MCF 10A (cell line): ENCODE data around the gene VPS13C. TPM values are rescaled to one million over a fixed set of nuclear protein-coding genes. Genes with fewer than 3 reads are reported as not detected.

Source experiments
- Bru-seq: library from RNA; stranded (reverse); fragments of 400-500 nt; gene quantifications from one replicate; lab custom pipeline; 2021; lab: Mats Ljungman, UMichigan
- BruChase-seq, 2 experiments: library from RNA; stranded (reverse); fragments of 400-500 nt; gene quantifications; one replicate each; lab custom pipeline; 2021; lab: Mats Ljungman, UMichigan
- BruUV-seq: library from RNA; stranded (reverse); fragments of 400-500 nt; replicated peaks from 2 replicates; lab custom pipeline; 2021; lab: Mats Ljungman, UMichigan
- CTCF ChIA-PET: fragments of 300-600 bp; sonication (Branson Sonifier 250); formaldehyde crosslinking; extraction: SDS; loops from one replicate; lab custom pipeline; 2021; ENCODE audit warnings: antibody characterized with exemption, inconsistent platforms; lab: Yijun Ruan, JAX
- POLR2A ChIA-PET: fragments of 300-600, 350-650 bp; sonication (Branson Sonifier 250); formaldehyde crosslinking; extraction: SDS; loops from one replicate; lab custom pipeline; 2020; ENCODE audit warnings: antibody characterized with exemption, inconsistent platforms; lab: Yijun Ruan, JAX
- DNase-seq: peaks from one replicate; pipeline ENCODE4 v3.0.0-alpha.2; 2018; ENCODE audit not compliant: unreplicated experiment
- H3K27ac Mint-ChIP-seq: one replicate; pipeline ENCODE4 v1.8.0; 2022; ENCODE audit warnings: mild to moderate bottlenecking, low read depth, mixed read lengths; ENCODE audit not compliant: unreplicated experiment
- H3K27me3 Mint-ChIP-seq: one replicate; pipeline ENCODE4 v1.8.0; 2022; ENCODE audit warnings: mixed read lengths; ENCODE audit not compliant: insufficient read depth, unreplicated experiment
- H3K36me3 Mint-ChIP-seq: one replicate; pipeline ENCODE4 v1.8.0; 2022; ENCODE audit warnings: mild to moderate bottlenecking, moderate library complexity, mixed read lengths; ENCODE audit not compliant: insufficient read depth, unreplicated experiment
- H3K4me1 Mint-ChIP-seq: one replicate; pipeline ENCODE4 v1.8.0; 2022; ENCODE audit warnings: mixed read lengths; ENCODE audit not compliant: insufficient read depth, unreplicated experiment
- H3K4me3 Mint-ChIP-seq: one replicate; pipeline ENCODE4 v1.8.0; 2022; ENCODE audit warnings: mild to moderate bottlenecking, moderate library complexity, mixed read lengths; ENCODE audit not compliant: unreplicated experiment
- H3K9me3 Mint-ChIP-seq: one replicate; pipeline ENCODE4 v1.8.0; 2022; ENCODE audit warnings: mixed read lengths; ENCODE audit not compliant: unreplicated experiment
- intact Hi-C: fragments of 100-400 bp; cut with micrococcal nuclease; formaldehyde crosslinking; loops from 2 replicates; pipeline ENCODE4 v1.14.1; 2022
- long read RNA-seq: library from polyadenylated mRNA; stranded (forward); transcript quantifications from one replicate; pipeline ENCODE4 v2.0.0, GENCODE V29; 2022
- total RNA-seq: library from RNA; stranded (reverse); gene quantifications from 2 replicates; pipeline ENCODE4 v1.2.3, GENCODE V29; 2022
- TF ChIP-seq, protein P1 (sequence below): fragments of 200-600 bp; IDR thresholded peaks from one replicate; pipeline ENCODE4 v1.8.0; 2022; ENCODE audit warnings: antibody characterized with exemption, mild to moderate bottlenecking; ENCODE audit not compliant: unreplicated experiment

Gene VPS13C, protein sequence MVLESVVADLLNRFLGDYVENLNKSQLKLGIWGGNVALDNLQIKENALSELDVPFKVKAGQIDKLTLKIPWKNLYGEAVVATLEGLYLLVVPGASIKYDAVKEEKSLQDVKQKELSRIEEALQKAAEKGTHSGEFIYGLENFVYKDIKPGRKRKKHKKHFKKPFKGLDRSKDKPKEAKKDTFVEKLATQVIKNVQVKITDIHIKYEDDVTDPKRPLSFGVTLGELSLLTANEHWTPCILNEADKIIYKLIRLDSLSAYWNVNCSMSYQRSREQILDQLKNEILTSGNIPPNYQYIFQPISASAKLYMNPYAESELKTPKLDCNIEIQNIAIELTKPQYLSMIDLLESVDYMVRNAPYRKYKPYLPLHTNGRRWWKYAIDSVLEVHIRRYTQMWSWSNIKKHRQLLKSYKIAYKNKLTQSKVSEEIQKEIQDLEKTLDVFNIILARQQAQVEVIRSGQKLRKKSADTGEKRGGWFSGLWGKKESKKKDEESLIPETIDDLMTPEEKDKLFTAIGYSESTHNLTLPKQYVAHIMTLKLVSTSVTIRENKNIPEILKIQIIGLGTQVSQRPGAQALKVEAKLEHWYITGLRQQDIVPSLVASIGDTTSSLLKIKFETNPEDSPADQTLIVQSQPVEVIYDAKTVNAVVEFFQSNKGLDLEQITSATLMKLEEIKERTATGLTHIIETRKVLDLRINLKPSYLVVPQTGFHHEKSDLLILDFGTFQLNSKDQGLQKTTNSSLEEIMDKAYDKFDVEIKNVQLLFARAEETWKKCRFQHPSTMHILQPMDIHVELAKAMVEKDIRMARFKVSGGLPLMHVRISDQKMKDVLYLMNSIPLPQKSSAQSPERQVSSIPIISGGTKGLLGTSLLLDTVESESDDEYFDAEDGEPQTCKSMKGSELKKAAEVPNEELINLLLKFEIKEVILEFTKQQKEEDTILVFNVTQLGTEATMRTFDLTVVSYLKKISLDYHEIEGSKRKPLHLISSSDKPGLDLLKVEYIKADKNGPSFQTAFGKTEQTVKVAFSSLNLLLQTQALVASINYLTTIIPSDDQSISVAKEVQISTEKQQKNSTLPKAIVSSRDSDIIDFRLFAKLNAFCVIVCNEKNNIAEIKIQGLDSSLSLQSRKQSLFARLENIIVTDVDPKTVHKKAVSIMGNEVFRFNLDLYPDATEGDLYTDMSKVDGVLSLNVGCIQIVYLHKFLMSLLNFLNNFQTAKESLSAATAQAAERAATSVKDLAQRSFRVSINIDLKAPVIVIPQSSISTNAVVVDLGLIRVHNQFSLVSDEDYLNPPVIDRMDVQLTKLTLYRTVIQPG (N-terminal part only)
- total RNA-seq (47.4 and 58.7 TPM in 2 replicates), Bru-seq, nascent RNA (percentile 87 among the genes with signal in this experiment), BruChase-seq, experiment 1, labeled RNA remaining after a 6-hour chase (percentile 87 among the genes with signal in this experiment), BruChase-seq, experiment 2, labeled RNA remaining after a 2-hour chase (percentile 90 among the genes with signal in this experiment)
- long read RNA-seq, partial matches to known transcripts, result 3 of 5 reads
- long read RNA-seq, other reads (novel, unspliced or antisense), result 1 of 5 reads

GRCh38 chr15:62060113-62060895 is at the start of gene VPS13C:
Gene VPS13C (minus strand): TSS chr15:62060447. CDS start chr15:62060374, 73 bp downstream.
- intact Hi-C loops, result loop anchor here (5.0 kb wide), 1 partner anchor 77 kb away; no protein-coding TSS in a partner anchor
- DNase-seq, result peak; percentile 90
- ChIA-PET CTCF (interaction anchor here (0.5 to 2.7 kb wide), 18 partner anchors 9 to 1340 kb away, joined by 3 to 19 read pairs (median 3); no protein-coding TSS in a partner anchor), POLR2A (interaction anchor here (0.6 to 2.6 kb wide), 25 partner anchors 8 to 248 kb away, joined by 3 to 20 read pairs (median 4); no protein-coding TSS in a partner anchor)
- BruUV-seq, result no TSS peak
- peak within 1 kb of the TSS; percentile 86 for H3K27ac Mint-ChIP-seq
- no peaks in the 10 kb centered on the region for H3K9me3 Mint-ChIP-seq
- H3K27me3 Mint-ChIP-seq, result no peaks in the 10 kb centered on the region
- TF ChIP-seq, protein P1, sequence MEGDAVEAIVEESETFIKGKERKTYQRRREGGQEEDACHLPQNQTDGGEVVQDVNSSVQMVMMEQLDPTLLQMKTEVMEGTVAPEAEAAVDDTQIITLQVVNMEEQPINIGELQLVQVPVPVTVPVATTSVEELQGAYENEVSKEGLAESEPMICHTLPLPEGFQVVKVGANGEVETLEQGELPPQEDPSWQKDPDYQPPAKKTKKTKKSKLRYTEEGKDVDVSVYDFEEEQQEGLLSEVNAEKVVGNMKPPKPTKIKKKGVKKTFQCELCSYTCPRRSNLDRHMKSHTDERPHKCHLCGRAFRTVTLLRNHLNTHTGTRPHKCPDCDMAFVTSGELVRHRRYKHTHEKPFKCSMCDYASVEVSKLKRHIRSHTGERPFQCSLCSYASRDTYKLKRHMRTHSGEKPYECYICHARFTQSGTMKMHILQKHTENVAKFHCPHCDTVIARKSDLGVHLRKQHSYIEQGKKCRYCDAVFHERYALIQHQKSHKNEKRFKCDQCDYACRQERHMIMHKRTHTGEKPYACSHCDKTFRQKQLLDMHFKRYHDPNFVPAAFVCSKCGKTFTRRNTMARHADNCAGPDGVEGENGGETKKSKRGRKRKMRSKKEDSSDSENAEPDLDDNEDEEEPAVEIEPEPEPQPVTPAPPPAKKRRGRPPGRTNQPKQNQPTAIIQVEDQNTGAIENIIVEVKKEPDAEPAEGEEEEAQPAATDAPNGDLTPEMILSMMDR, result peak; percentile 69
- peaks cover 28% of the 10 kb centered on the region for H3K4me1 Mint-ChIP-seq
- H3K4me3 Mint-ChIP-seq, result peak within 1 kb of the TSS; percentile 88
- H3K36me3 Mint-ChIP-seq, result no peaks in the 10 kb centered on the region

GRCh38 chr15:62109437-62109836 is 49.2 kb upstream of the VPS13C start:
- Mint-ChIP-seq H3K9me3 (no peaks in the 10 kb centered on the region), H3K36me3 (peaks cover 3% of the 10 kb centered on the region), H3K27ac (peak overlapping the region; percentile 59), H3K4me1 (peaks cover 49% of the 10 kb centered on the region), H3K27me3 (no peaks in the 10 kb centered on the region), H3K4me3 (no peak overlapping the region)
- TF ChIP-seq, protein P1, result no peak
- POLR2A ChIA-PET, result interaction anchor here (0.7 to 2.0 kb wide), 7 partner anchors 9 to 1311 kb away, joined by 3 to 7 read pairs (median 4); partner anchors contain the start of gene VPS13C
- intact Hi-C loops, result no loop called here
- no TSS peak for BruUV-seq
- CTCF ChIA-PET, result interaction anchor here (0.6 to 1.2 kb wide), 3 partner anchors 18 to 198 kb away, joined by 3 read pairs; no protein-coding TSS in a partner anchor
- DNase-seq, result no peak

GRCh38 chr15:62108411-62108810 is 48.2 kb upstream of the VPS13C start:
- DNase-seq, result no peak
- Mint-ChIP-seq H3K4me3 (no peak overlapping the region), H3K27me3 (no peaks in the 10 kb centered on the region), H3K4me1 (peaks cover 46% of the 10 kb centered on the region), H3K27ac (no peak overlapping the region), H3K36me3 (no peaks in the 10 kb centered on the region), H3K9me3 (no peaks in the 10 kb centered on the region)
- TF ChIP-seq, protein P1, result no peak
- CTCF ChIA-PET, result interaction anchor here (0.6 to 1.3 kb wide), 5 partner anchors 10 to 153 kb away, joined by 3 to 5 read pairs (median 4); no protein-coding TSS in a partner anchor
- BruUV-seq, result no TSS peak
- POLR2A ChIA-PET, result interaction anchor here (1.1 to 2.7 kb wide), 4 partner anchors 10 to 48 kb away, joined by 3 to 10 read pairs (median 6); partner anchors contain the start of gene VPS13C
- intact Hi-C loops, result no loop called here
